Stomach (tissue), 9 donors: Measurements from ENCODE around the gene TNFSF13B. TPM values are rescaled to one million over a fixed set of nuclear protein-coding genes. Genes with fewer than 3 reads are reported as not detected.

Source experiments
- DNase-seq, 2 donors: peaks; one replicate each; pipeline versions ENCODE4 v3.0.0 to v3.0.0-alpha.2; 2013 to 2019
- H3K27ac ChIP-seq, 5 donors: fragments of 200-600 bp in 4 of 5; sonication (generic) in 4 of 5; one replicate each; pipeline ENCODE4 v1.5.1; 2013 to 2019; ENCODE audit warnings: mild to moderate bottlenecking in 1 of 5, moderate library complexity in 1 of 5
- H3K27me3 ChIP-seq, 3 donors: fragments of 200-600 bp; sonication (generic); one replicate each; pipeline ENCODE4 v1.5.1; 2017 to 2019; ENCODE audit warnings: mixed run types in 1 of 3
- H3K36me3 ChIP-seq, 4 donors: fragments of 200-600 bp; sonication (generic); 1 replicate in 3 of 4; 2 replicates in 1 of 4; pipeline ENCODE4 v1.5.1; 2016 to 2019
- H3K4me1 ChIP-seq, 4 donors: fragments of 200-600 bp; sonication (generic); one replicate each; pipeline ENCODE4 v1.5.1; 2016 to 2019
- H3K4me3 ChIP-seq, 4 donors: fragments of 200-600 bp; sonication (generic) in 3 of 4; one replicate each; pipeline ENCODE4 v1.5.1; 2016 to 2019; ENCODE audit warnings: mild to moderate bottlenecking in 1 of 4
- H3K9me3 ChIP-seq, 4 donors: fragments of 200-600 bp; sonication (generic); one replicate each; pipeline ENCODE4 v1.5.1; 2016 to 2019
- CTCF ChIP-seq, 7 experiments: fragments of 450-650 bp in 4 of 7; fragments of 200-600 bp in 3 of 7; sonication (generic) in 3 of 7; IDR thresholded peaks; one replicate each; pipeline ENCODE4 v1.5.1; 2016 to 2019; ENCODE audit warnings: antibody characterized with exemption in 7 of 7, control low read depth in 2 of 7, mild to moderate bottlenecking in 1 of 7
- EP300 ChIP-seq: sonication (generic); formaldehyde crosslinking; IDR thresholded peaks from one replicate; pipeline ENCODE4 v1.6.1; 2017; ENCODE audit warnings: antibody characterized with exemption
- POLR2A ChIP-seq, 4 donors: fragments of 450-650 bp; IDR thresholded peaks; one replicate each; pipeline ENCODE4 v1.6.1; 2016; ENCODE audit warnings: antibody characterized with exemption in 4 of 4, control low read depth in 2 of 4, mild to moderate bottlenecking in 1 of 4, moderate library complexity in 1 of 4
- POLR2AphosphoS5 ChIP-seq, 3 donors: sonication (generic); formaldehyde crosslinking; IDR thresholded peaks; one replicate each; pipeline ENCODE4 v1.6.1; 2016; ENCODE audit warnings: antibody characterized with exemption in 3 of 3
- WGBS, 5 donors: extraction: QIAGEN DNeasy Blood & Tissue Kit in 3 of 5; methylation state at CpG; one replicate each; pipeline versions ENCODE4 v1.1.5 to v1.1.7; 2013 to 2018; 5-methylcytosine and 5-hydroxymethylcytosine counted together
- intact Hi-C: fragments of 100-400 bp; cut with DNase I; formaldehyde crosslinking; loops from one replicate; pipeline ENCODE4 v1.15.1; 2023; ENCODE audit warnings: low total_unique reads
- polyA plus RNA-seq, 3 donors: library from polyadenylated mRNA; stranded (reverse); fragments of 200-250 nt; gene quantifications; one replicate each; pipeline ENCODE4 v1.2.3, GENCODE V29; 2013
- total RNA-seq, 5 donors: library from RNA; depleted of rRNA; stranded (reverse); fragments of >200 nt; gene quantifications; one replicate each; pipeline versions ENCODE4 v1.1.0 to v1.2.3, GENCODE V29; 2014 to 2016
- donor health status: healthy with polysubstance abuse.
- donor health status: Bipolar disorder and iron deficiency.
- donor health status: healthy.

Gene TNFSF13B
- total and polyA plus RNA-seq, 8 donors, result 0.89 to 12.3 (median 3.3) TPM

- no peaks in the 10 kb centered on the region for H3K27me3 ChIP-seq
- H3K9me3 ChIP-seq, result no peaks in the 10 kb centered on the region
- no peak overlapping the region for H3K4me3 ChIP-seq
- DNase-seq, result no peak
- H3K27ac ChIP-seq, result no peak overlapping the region
- H3K36me3 ChIP-seq, result no peaks in the 10 kb centered on the region
- no peaks in the 10 kb centered on the region for H3K4me1 ChIP-seq
- intact Hi-C loops, result no loop called here
- TF ChIP-seq POLR2A (IDR thresholded peaks at IDR 0.05), result no peak
- 62 to 90% (median 72%) methylated on average over 3 of the region's 3 CpGs for WGBS, 5 donors
Observed at GRCh38 chr13:108315991-108316390, 46.5 kb downstream of the TNFSF13B start.

DNA sequence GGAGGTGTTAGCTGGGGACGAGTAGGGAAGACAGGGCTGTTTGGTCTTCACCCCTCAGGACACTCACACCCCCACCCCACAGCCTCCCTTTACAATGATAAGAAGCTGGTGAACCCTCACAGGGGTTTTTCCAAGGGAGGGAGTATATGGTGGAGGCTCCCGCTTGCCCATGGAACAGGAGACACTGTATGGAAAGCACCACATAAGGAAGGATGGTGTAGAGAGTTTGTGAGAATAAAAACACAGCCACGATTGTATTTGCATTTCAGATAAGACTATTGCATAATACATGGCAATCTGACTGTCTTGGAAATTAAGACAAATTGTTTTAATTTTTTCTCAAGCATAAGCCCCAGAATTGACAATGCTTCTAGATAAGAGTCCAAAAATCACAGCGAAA lies 46.9 kb downstream of the TNFSF13B start:
- Histone ChIP-seq H3K4me3 (no peak overlapping the region), H3K27me3 (no peaks in the 10 kb centered on the region), H3K4me1 (no peaks in the 10 kb centered on the region), H3K27ac (no peak overlapping the region), H3K9me3 (no peaks in the 10 kb centered on the region), H3K36me3 (no peaks in the 10 kb centered on the region)
- DNase-seq, result no peak
- intact Hi-C loops, result no loop called here
- TF ChIP-seq EP300, result no peak
- no peak for TF ChIP-seq POLR2A (IDR thresholded peaks at IDR 0.05)
- TF ChIP-seq CTCF (IDR thresholded peaks at IDR 0.05), result no peak
- no peak for TF ChIP-seq POLR2AphosphoS5 (IDR thresholded peaks at IDR 0.05)
- 65 to 76% (median 71%) methylated on average over 4 of the region's 4 CpGs for WGBS, 5 donors

DNA sequence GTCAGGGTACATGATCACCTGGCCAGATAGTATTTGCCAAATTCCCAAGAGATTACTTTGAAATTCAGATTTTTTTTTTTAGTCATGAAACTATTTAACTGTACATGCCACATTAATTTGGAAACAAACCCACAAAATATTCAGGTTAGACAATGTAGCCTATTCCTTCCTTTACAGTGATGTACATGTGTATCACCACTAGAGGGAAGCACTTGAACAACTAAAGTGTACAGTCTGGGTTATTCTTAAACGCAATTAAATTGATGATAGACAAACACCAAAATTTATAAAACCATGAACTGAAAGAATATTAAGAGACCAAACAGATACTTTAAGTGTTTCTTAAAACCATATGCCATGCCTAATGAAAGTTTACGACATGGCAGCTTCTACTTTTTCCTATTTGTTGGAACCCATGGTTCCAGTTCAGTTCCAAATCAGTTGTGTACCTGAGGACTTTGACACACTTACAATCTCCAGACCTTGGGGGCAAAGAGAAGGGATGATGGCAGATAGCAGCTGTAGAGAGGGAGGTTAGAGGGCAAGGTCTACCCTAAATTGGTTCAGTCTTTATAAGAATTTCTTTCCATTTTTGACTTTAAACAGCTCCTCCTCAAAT lies 52.8 kb downstream of the TNFSF13B start:
- Histone ChIP-seq H3K4me1 (peaks cover 0 to 4% (median 0%) of the 10 kb centered on the region in 4 donors), H3K36me3 (no peaks in the 10 kb centered on the region), H3K9me3 (no peaks in the 10 kb centered on the region), H3K4me3 (no peak overlapping the region), H3K27ac (no peak overlapping the region), H3K27me3 (peaks cover 0 to under 1% (median 0%) of the 10 kb centered on the region in 3 donors)
- peak in 1 of 2 donors; percentile 68 for DNase-seq
- intact Hi-C loops, result loop anchor here (10.0 kb wide), 1 partner anchor 572 kb away; no protein-coding TSS in a partner anchor
- WGBS, 5 donors, result 17 to 25% (median 21%) methylated on average over 2 of the region's 2 CpGs
- TF ChIP-seq POLR2AphosphoS5 (IDR thresholded peaks at IDR 0.05) (no peak), CTCF (IDR thresholded peaks at IDR 0.05) (peak in 5 of 7 experiments; percentile 34 to 69 (median 61))

GRCh38 chr13:108323031-108323430 lies 53.5 kb downstream of the TNFSF13B start:
- no peak overlapping the region for H3K27ac ChIP-seq
- no peak for TF ChIP-seq POLR2A (IDR thresholded peaks at IDR 0.05)
- no peak for TF ChIP-seq CTCF (IDR thresholded peaks at IDR 0.05)
- TF ChIP-seq EP300, result no peak
- TF ChIP-seq POLR2AphosphoS5 (IDR thresholded peaks at IDR 0.05), result no peak
- no peaks in the 10 kb centered on the region for H3K36me3 ChIP-seq
- H3K4me3 ChIP-seq, result no peak overlapping the region
- H3K27me3 ChIP-seq, result peaks cover 0 to 8% (median 0%) of the 10 kb centered on the region in 3 donors
- intact Hi-C loops, result loop anchor here (10.0 kb wide), 1 partner anchor 572 kb away; no protein-coding TSS in a partner anchor
- no peak for DNase-seq
- H3K9me3 ChIP-seq, result no peaks in the 10 kb centered on the region
- H3K4me1 ChIP-seq, result peaks cover 0 to 4% (median 0%) of the 10 kb centered on the region in 4 donors
- WGBS, 5 donors, result 45 to 54% (median 50%) methylated on average over 2 of the region's 2 CpGs

DNA sequence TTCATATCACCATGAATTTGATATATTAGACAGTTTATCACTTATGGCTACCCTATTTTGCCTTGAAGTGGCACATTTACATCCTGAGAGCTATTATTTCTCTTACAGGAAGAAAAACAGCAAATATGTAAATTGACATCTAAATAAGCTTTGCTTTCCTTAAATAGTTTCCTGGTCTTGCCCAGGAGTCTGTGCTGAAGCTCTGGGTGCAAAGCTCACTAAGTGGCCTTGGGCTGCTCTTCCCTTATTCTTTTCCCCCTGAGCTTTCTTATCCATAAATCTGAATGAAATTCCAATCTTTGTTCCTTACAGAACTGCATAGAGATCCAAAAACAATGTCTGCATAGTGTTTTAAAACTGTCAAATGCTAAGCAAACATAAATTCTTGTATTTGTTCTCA lies 56.3 kb downstream of the TNFSF13B start:
- no peaks in the 10 kb centered on the region for H3K36me3 ChIP-seq
- no peak overlapping the region for H3K27ac ChIP-seq
- H3K4me1 ChIP-seq, result peaks cover 0 to 4% (median 0%) of the 10 kb centered on the region in 4 donors
- peaks cover 0 to 22% (median 0%) of the 10 kb centered on the region in 3 donors for H3K27me3 ChIP-seq
- TF ChIP-seq POLR2A (IDR thresholded peaks at IDR 0.05) (no peak), EP300 (no peak), POLR2AphosphoS5 (IDR thresholded peaks at IDR 0.05) (no peak), CTCF (IDR thresholded peaks at IDR 0.05) (no peak)
- intact Hi-C loops, result loop anchor here (10.0 kb wide), 1 partner anchor 569 kb away; no protein-coding TSS in a partner anchor
- DNase-seq, result no peak
- no peaks in the 10 kb centered on the region for H3K9me3 ChIP-seq
- H3K4me3 ChIP-seq, result no peak overlapping the region
